Immature natural killer cell (primary cell): ENCODE results near the gene TSPAN17. TPM values are rescaled to one million over a fixed set of nuclear protein-coding genes. Genes with fewer than 3 reads are reported as not detected.

Source experiments
- DNase-seq, 3 donors: peaks; one replicate each; pipeline ENCODE4 v3.0.0; 2022; ENCODE audit warnings: mixed read lengths in 1 of 3
- H3K27ac Mint-ChIP-seq, 6 donors: one replicate each; pipeline ENCODE4 v1.8.0; 2020; ENCODE audit warnings: mixed read lengths in 6 of 6, mild to moderate bottlenecking in 5 of 6, inconsistent platforms in 4 of 6, moderate library complexity in 3 of 6
- H3K27me3 Mint-ChIP-seq, 3 donors: one replicate each; pipeline ENCODE4 v1.8.0; 2020 to 2021; ENCODE audit warnings: low read depth in 3 of 3, mild to moderate bottlenecking in 3 of 3, mixed read lengths in 3 of 3, moderate library complexity in 3 of 3, inconsistent platforms in 1 of 3
- H3K36me3 Mint-ChIP-seq, 3 donors: one replicate each; pipeline ENCODE4 v1.8.0; 2020; ENCODE audit warnings: mixed read lengths in 3 of 3, inconsistent platforms in 2 of 3, mild to moderate bottlenecking in 2 of 3
- H3K4me1 Mint-ChIP-seq, 2 donors: one replicate each; pipeline ENCODE4 v1.8.0; 2020; ENCODE audit warnings: inconsistent platforms in 2 of 2, mild to moderate bottlenecking in 2 of 2, mixed read lengths in 2 of 2, moderate library complexity in 1 of 2
- H3K4me3 Mint-ChIP-seq, 5 donors: one replicate each; pipeline ENCODE4 v1.8.0; 2020; ENCODE audit warnings: mild to moderate bottlenecking in 5 of 5, mixed read lengths in 5 of 5, inconsistent platforms in 3 of 5, moderate library complexity in 3 of 5
- H3K9me3 Mint-ChIP-seq, 6 donors: one replicate each; pipeline ENCODE4 v1.8.0; 2020; ENCODE audit warnings: mild to moderate bottlenecking in 6 of 6, mixed read lengths in 6 of 6, inconsistent platforms in 4 of 6, moderate library complexity in 3 of 6
- polyA plus RNA-seq, 3 donors: library from polyadenylated mRNA; unstranded; fragments of 300-500 nt; fragmentation: Illumina TruSeq; gene quantifications; one replicate each; pipeline ENCODE4 v1.2.3, GENCODE V29; 2021

Gene TSPAN17
- polyA plus RNA-seq, 3 donors from 2014 or later: 45.2 to 53.0 (median 49.4) TPM

DNA sequence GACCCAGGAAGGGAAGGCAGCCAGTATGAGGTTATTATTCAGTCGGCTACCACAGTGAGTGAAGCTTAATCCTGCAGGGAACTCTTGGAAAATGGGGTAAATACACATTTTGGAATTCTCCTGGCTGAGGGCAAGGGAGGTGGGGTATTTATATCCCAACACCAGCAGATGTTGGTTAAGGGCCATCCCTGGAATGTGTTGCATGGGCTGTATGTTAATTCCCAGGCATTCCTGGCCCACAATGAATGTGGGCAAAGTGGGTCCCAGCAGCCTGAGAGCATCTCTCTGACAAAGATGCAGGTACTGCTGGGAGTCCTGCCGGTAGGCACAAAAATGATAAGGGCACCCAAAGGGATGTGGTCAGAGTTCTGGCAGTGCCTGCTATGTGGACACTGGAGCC lies 34.4 kb upstream of the TSPAN17 start:
- H3K27me3 Mint-ChIP-seq: peaks cover 15 to 31% (median 28%) of the 10 kb centered on the region in 3 donors
- no peak overlapping the region for H3K4me3 Mint-ChIP-seq
- peaks cover 0 to 3% (median 0%) of the 10 kb centered on the region in 3 donors for H3K36me3 Mint-ChIP-seq
- H3K4me1 Mint-ChIP-seq: peaks cover 10 to 15% of the 10 kb centered on the region in 2 donors
- H3K27ac Mint-ChIP-seq: no peak overlapping the region
- DNase-seq: no peak
- H3K9me3 Mint-ChIP-seq: peaks cover 0 to 1% (median 0%) of the 10 kb centered on the region in 6 donors

DNA sequence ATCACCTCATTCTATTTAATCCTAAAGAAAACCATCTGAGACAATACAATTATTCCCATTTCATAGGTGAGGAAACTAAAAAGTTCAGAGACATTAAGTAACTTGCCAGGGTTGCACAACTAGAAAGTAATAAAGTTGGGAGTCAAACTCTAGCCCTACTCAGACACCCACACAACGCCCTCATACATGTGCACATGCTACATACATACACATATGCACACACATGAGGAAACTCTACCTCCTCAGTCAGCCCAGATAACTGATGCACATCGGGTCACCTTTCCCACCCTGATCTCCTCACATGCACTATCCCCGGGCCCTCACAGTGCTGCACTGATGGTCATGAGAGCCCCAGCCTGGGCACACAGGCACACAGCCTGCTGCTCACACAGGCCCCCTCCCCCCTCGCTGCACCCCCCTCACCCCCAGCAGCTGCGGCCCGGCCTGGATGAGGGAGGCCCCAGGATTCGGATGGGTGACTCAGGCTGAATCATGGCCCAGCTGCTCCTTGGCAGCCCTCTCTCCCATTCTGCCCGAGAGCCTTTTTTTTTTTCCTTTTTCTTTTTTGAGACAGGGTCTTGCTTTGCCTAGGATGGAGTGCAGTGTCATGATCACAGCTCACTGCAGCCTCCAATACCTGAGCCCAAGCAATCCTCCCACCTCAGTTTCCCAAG lies 32.3 kb upstream of the TSPAN17 start:
- Mint-ChIP-seq H3K27ac (no peak overlapping the region), H3K4me3 (no peak overlapping the region), H3K27me3 (peaks cover 11 to 33% (median 24%) of the 10 kb centered on the region in 3 donors), H3K9me3 (no peaks in the 10 kb centered on the region), H3K36me3 (peaks cover 0 to 3% (median 0%) of the 10 kb centered on the region in 3 donors), H3K4me1 (peaks cover 6 to 17% of the 10 kb centered on the region in 2 donors)
- no peak for DNase-seq

DNA sequence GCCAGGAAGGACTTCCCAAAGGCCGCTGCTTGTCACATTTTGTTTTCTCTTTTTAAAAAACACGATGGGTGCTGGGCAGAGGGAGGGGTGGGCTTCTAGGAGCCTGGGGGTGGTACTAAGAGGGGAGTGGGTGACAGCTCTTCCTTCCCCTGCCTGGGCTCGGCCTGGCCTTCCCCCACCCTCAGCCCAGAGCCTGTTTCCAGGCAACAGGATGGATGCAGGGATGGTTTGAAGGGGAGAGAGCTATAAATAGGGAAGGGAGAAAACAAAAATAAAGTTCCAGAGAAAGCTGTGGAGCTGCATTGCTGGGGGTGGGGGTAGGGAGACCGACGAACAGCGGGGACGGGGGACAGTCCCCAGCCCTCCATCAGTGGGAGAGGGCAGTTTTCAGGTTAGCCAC lies 30.8 kb upstream of the TSPAN17 start:
- Mint-ChIP-seq H3K4me1 (peaks cover 9 to 25% of the 10 kb centered on the region in 2 donors), H3K27me3 (peaks cover 16 to 37% (median 24%) of the 10 kb centered on the region in 3 donors), H3K36me3 (peaks cover 0 to 3% (median 0%) of the 10 kb centered on the region in 3 donors), H3K9me3 (no peaks in the 10 kb centered on the region), H3K4me3 (no peak overlapping the region), H3K27ac (no peak overlapping the region)
- DNase-seq: no peak

GRCh38 chr5:176618783-176619182 lies 28.5 kb upstream of the TSPAN17 start:
- H3K27ac Mint-ChIP-seq: no peak overlapping the region
- DNase-seq: peak in 1 of 3 donors; percentile 11
- H3K27me3 Mint-ChIP-seq: peaks cover 19 to 27% (median 26%) of the 10 kb centered on the region in 3 donors
- H3K4me1 Mint-ChIP-seq: peaks cover 9 to 30% of the 10 kb centered on the region in 2 donors
- H3K36me3 Mint-ChIP-seq: peaks cover 0 to 3% (median 0%) of the 10 kb centered on the region in 3 donors
- H3K9me3 Mint-ChIP-seq: no peaks in the 10 kb centered on the region
- peak overlapping the region; percentile 47 to 71 (median 60) for H3K4me3 Mint-ChIP-seq

- peaks cover 9 to 30% of the 10 kb centered on the region in 2 donors for H3K4me1 Mint-ChIP-seq
- peak overlapping the region; percentile 47 to 71 (median 60) for H3K4me3 Mint-ChIP-seq
- H3K27ac Mint-ChIP-seq: no peak overlapping the region
- peak; percentile 77 to 81 (median 80) for DNase-seq
- H3K9me3 Mint-ChIP-seq: no peaks in the 10 kb centered on the region
- H3K36me3 Mint-ChIP-seq: peaks cover 0 to 3% (median 0%) of the 10 kb centered on the region in 3 donors
- H3K27me3 Mint-ChIP-seq: peaks cover 18 to 27% (median 23%) of the 10 kb centered on the region in 3 donors
Observed at GRCh38 chr5:176619203-176619568, 28.1 kb upstream of the TSPAN17 start.

DNA sequence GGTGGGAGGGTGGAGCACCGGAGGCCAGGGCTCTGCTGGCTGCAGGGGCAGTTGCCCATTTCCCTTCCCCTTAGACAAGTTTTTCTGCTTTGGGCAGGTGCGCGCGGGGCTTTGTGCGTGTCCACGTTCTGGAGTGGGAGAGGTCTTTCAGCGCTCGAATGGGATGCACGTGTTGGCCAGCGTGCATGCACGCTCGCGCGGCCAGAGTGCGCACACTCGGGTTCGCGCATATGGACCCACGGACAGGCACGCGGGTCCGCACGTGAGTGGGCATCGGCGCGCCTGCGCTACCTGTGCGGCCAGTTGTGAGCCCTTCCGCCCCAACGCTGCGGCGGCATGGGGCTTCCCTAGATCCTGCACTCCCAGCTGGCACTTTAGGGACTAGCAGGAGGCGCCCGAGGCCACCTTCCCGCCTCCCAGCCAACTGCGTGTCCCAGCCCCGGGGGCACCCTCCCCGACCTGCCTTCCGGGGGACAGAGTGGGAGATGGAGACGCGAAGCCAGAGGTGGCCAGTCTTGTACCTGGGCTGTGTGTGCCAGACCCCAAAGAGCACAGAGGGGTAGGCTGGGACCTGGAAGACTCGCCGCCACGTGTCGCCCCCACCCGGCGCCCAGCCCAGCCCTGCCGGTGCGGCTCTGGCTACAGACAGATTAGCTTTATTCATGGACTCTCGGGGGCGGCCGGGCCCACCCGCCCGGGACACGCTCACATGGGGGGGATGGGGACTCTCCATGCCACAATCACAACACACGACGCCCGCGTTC lies 27.5 kb upstream of the TSPAN17 start:
- peak overlapping the region; percentile 65 to 82 (median 72) for H3K4me3 Mint-ChIP-seq
- no peak overlapping the region for H3K27ac Mint-ChIP-seq

DNA sequence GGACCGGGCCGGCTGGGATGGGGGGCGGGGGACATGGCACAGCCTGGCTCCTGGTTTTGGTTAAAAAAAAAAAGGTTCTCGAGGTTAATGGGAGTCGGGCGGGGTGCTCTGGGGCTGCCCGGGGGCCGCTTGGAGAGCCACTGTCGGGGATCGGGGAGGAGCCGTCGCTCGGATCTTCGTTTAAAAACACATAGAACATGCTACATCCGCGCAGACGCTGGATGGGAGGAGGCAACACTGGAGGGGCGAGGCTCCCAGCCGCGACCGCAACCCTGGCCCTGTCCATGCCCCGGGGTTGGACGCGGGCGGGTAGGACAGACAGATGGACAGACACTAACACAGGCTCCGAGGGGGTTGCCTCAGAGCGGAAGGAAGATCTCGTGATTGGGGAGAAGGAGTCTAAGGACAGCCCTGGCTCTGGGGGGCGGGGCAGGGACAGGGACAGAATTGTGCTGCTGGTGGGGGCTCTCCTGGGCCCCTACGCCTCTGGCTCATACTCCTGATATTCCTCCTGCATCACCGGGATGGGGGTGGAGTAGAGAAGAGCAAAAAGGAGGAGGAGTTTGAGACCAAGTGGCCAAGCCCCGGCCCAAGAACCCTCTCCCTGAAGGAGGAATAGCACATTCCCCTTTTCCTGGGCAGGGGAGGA lies 26.8 kb upstream of the TSPAN17 start:
- H3K27ac Mint-ChIP-seq: no peak overlapping the region
- DNase-seq: peak in 1 of 3 donors; percentile 12

More for the DNA sequence above, 27.5 kb upstream of the TSPAN17 start:
- H3K36me3 Mint-ChIP-seq: peaks cover 0 to 3% (median 0%) of the 10 kb centered on the region in 3 donors
- peaks cover 17 to 28% (median 22%) of the 10 kb centered on the region in 3 donors for H3K27me3 Mint-ChIP-seq
- H3K4me1 Mint-ChIP-seq: peaks cover 9 to 30% of the 10 kb centered on the region in 2 donors
- DNase-seq: no peak
- H3K9me3 Mint-ChIP-seq: no peaks in the 10 kb centered on the region

GRCh38 chr5:176621661-176622079 lies 25.6 kb upstream of the TSPAN17 start:
- no peak for DNase-seq
- Mint-ChIP-seq H3K4me1 (peaks cover 9 to 30% of the 10 kb centered on the region in 2 donors), H3K27ac (peak overlapping the region in 1 of 6 donors; percentile 14), H3K9me3 (no peaks in the 10 kb centered on the region), H3K36me3 (peaks cover 0 to 3% (median 0%) of the 10 kb centered on the region in 3 donors), H3K27me3 (peaks cover 16 to 25% (median 24%) of the 10 kb centered on the region in 3 donors), H3K4me3 (peak overlapping the region in 1 of 5 donors; percentile 15)

More for the DNA sequence above, 26.8 kb upstream of the TSPAN17 start:
- Mint-ChIP-seq H3K4me1 (peaks cover 9 to 30% of the 10 kb centered on the region in 2 donors), H3K4me3 (peak overlapping the region; percentile 65 to 82 (median 72)), H3K9me3 (no peaks in the 10 kb centered on the region), H3K36me3 (peaks cover 0 to 3% (median 0%) of the 10 kb centered on the region in 3 donors), H3K27me3 (peaks cover 19 to 27% (median 22%) of the 10 kb centered on the region in 3 donors)

DNA sequence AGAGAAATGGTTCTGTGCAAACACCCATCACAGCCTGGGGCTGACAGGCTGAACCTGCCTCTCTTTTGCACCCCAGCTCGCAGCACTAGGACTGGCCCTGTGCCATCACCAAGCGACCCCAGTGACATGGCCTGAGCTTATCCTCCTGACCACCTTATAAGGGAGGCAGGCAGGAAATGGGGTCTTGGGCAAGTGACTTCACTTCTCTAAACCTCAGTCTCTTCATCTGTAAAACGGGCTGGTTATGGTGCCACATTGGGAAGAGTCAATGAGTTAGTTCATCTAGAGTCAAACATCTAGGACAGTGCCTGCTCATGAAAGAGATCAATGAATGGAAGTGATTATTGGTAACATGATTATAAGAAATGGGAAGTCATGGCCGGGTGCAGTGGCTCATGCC lies 23.1 kb upstream of the TSPAN17 start:
- DNase-seq: no peak
- Mint-ChIP-seq H3K36me3 (no peaks in the 10 kb centered on the region), H3K9me3 (no peaks in the 10 kb centered on the region), H3K27ac (no peak overlapping the region), H3K4me1 (peaks cover 9 to 29% of the 10 kb centered on the region in 2 donors), H3K27me3 (peaks cover 19 to 26% (median 25%) of the 10 kb centered on the region in 3 donors), H3K4me3 (no peak overlapping the region)

DNA sequence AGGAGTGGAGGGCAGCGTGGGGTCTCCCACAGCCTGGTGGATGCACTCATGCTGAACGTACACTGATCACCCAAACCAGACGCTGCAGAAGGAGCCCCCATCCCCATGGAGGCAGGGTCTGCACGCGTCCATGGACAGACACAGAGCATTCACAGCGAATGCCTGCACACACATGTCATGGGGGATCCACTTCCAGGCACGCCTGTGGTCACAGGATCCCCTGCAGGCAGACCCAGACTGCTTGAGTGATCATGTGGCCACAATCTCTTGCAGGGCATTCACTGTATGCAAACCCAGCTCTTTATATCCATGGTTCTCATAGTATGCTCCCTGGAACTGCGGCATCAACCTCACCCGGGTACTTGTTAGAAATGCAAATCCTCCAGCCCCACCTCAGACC lies 22.3 kb upstream of the TSPAN17 start:
- Mint-ChIP-seq H3K36me3 (no peaks in the 10 kb centered on the region), H3K4me3 (no peak overlapping the region), H3K27ac (no peak overlapping the region), H3K9me3 (no peaks in the 10 kb centered on the region), H3K4me1 (peaks cover 9 to 25% of the 10 kb centered on the region in 2 donors), H3K27me3 (peaks cover 19 to 29% (median 25%) of the 10 kb centered on the region in 3 donors)
- DNase-seq: no peak

GRCh38 chr5:176625512-176625911 lies 21.8 kb upstream of the TSPAN17 start:
- H3K36me3 Mint-ChIP-seq: no peaks in the 10 kb centered on the region
- no peak overlapping the region for H3K27ac Mint-ChIP-seq
- no peak for DNase-seq
- H3K27me3 Mint-ChIP-seq: peaks cover 16 to 25% (median 20%) of the 10 kb centered on the region in 3 donors
- no peak overlapping the region for H3K4me3 Mint-ChIP-seq
- peaks cover 4 to 21% of the 10 kb centered on the region in 2 donors for H3K4me1 Mint-ChIP-seq
- no peaks in the 10 kb centered on the region for H3K9me3 Mint-ChIP-seq

DNA sequence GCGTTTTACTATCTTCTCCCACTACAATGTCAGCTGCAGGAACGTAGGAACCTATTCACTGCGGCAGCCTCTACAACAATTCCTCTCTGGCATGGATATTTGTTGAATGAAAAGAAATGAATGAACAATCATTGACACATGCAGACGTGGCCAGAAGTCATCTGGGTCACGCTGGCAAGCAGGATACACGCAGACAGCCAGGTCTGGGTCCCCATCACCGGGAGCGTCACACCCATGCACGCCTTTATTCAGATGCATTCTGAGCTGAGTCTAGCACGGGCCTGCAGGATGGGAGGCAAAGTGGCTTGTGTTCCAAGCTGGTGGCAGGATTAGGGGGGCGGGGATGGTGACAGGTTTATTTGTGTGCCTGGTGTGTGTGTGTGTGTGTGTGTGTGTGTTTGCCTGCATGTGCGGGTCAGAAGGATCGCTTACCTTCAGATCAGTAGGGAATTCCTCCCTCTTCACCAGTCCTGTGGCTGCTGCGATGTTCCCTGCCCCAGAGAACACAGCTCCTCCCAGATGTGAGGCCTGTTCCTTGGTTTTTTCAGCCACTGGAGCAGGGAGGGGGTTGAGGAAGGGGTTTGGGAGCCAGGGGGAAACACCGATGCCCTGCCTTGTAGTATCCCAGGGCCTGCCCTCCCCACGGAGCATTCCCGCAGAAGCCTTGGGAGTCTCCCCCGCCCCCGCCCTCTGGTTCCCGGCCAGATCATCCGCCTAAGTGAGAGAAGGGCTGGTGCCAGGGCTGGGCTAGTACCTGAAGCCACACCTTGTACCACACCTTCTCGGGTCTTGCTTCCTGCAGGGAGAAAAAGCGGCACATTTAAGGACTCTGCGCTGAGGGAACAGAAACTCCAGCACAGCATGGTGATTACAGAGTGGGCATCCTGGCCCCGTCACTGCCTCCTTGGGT lies 21.1 kb upstream of the TSPAN17 start:
- no peak for DNase-seq
- Mint-ChIP-seq H3K4me1 (peaks cover 7 to 23% of the 10 kb centered on the region in 2 donors), H3K9me3 (no peaks in the 10 kb centered on the region), H3K27ac (no peak overlapping the region), H3K4me3 (no peak overlapping the region), H3K36me3 (no peaks in the 10 kb centered on the region), H3K27me3 (peaks cover 17 to 29% (median 21%) of the 10 kb centered on the region in 3 donors)

GRCh38 chr5:176626876-176627236 lies 20.4 kb upstream of the TSPAN17 start:
- no peak for DNase-seq
- no peaks in the 10 kb centered on the region for H3K36me3 Mint-ChIP-seq
- H3K9me3 Mint-ChIP-seq: no peaks in the 10 kb centered on the region
- H3K27me3 Mint-ChIP-seq: peaks cover 19 to 28% (median 27%) of the 10 kb centered on the region in 3 donors
- no peak overlapping the region for H3K4me3 Mint-ChIP-seq
- no peak overlapping the region for H3K27ac Mint-ChIP-seq
- peaks cover 7 to 18% of the 10 kb centered on the region in 2 donors for H3K4me1 Mint-ChIP-seq
